NCI-H2196 treated with DMSO at 0.1 percent for 48 hours (cell line): ENCODE measurements around the gene TMEM87B.
"Not testable (repeated sequence)": the region's sequence is repeated elsewhere in the genome, so short reads cannot be mapped to it uniquely, and the experiment has no call there.

Experiments used
- DNase-seq: peaks from one replicate; lab custom pipeline; 2025; ENCODE audit not compliant: unreplicated experiment; lab: John Stamatoyannopoulos, UW

Gene TMEM87B

GRCh38 chr2:112113354-112113753 is 58.3 kb downstream of the TMEM87B start:
- DNase-seq: not testable (repeated sequence)

- no peak for DNase-seq
Measured at GRCh38 chr2:112118148-112118547, 63.1 kb downstream of the TMEM87B start.

GRCh38 chr2:112121682-112122254 is 66.7 kb downstream of the TMEM87B start:
- peak; percentile 46 for DNase-seq

GRCh38 chr2:112129060-112129459 is 74.0 kb downstream of the TMEM87B start:
- no peak for DNase-seq

- no peak for DNase-seq
Measured at GRCh38 chr2:112133344-112133743, 78.3 kb downstream of the TMEM87B start.

- DNase-seq: no peak
Measured at GRCh38 chr2:112134120-112134519, 79.1 kb downstream of the TMEM87B start.

- DNase-seq: no peak
Measured at GRCh38 chr2:112136096-112136495, 81.0 kb downstream of the TMEM87B start.

GRCh38 chr2:112137516-112138158 is 82.6 kb downstream of the TMEM87B start:
- peak; percentile 10 for DNase-seq

- peak; percentile 7 for DNase-seq
Measured at GRCh38 chr2:112138159-112139032, 83.3 kb downstream of the TMEM87B start, which contains the start of gene FBLN7. FBLN7 (plus strand) TSS chr2:112138385; CDS start chr2:112138656, 271 bp downstream.

GRCh38 chr2:112139033-112139614 is 84.1 kb downstream of the TMEM87B start:
- DNase-seq: not testable (repeated sequence)

GRCh38 chr2:112139661-112140204 is 84.7 kb downstream of the TMEM87B start:
- not testable (repeated sequence) for DNase-seq

- no peak for DNase-seq
Measured at GRCh38 chr2:112140205-112140802, 85.2 kb downstream of the TMEM87B start.

GRCh38 chr2:112140899-112141625 is 86.0 kb downstream of the TMEM87B start:
- DNase-seq: no peak

- DNase-seq: peak; percentile 55
Measured at GRCh38 chr2:112141626-112142007, 86.5 kb downstream of the TMEM87B start.

- DNase-seq: no peak
Measured at GRCh38 chr2:112142525-112143078, 87.5 kb downstream of the TMEM87B start.

- no peak for DNase-seq
Measured at GRCh38 chr2:112143150-112143549, 88.1 kb downstream of the TMEM87B start.

- DNase-seq: no peak
Measured at GRCh38 chr2:112144966-112145365, 89.9 kb downstream of the TMEM87B start.

- no peak for DNase-seq
Measured at GRCh38 chr2:112147382-112148168, 92.5 kb downstream of the TMEM87B start.

- DNase-seq: no peak
Measured at GRCh38 chr2:112148477-112148876, 93.4 kb downstream of the TMEM87B start.
